H9 (cell line): ENCODE results near the gene CCDC138. TPM values are rescaled to one million over a fixed set of nuclear protein-coding genes. Genes with fewer than 3 reads are reported as not detected.

Experiments
- DNase-seq: peaks from one replicate; pipeline ENCODE4 v3.0.0-alpha.2; 2017
- H2AFZ ChIP-seq: one replicate; pipeline ENCODE4 v1.6.1; 2013; ENCODE audit warnings: mild to moderate bottlenecking, low read length, control low read depth, moderate library complexity
- H2AK5ac ChIP-seq: 2 replicates; pipeline ENCODE4 v1.6.1; 2013; ENCODE audit warnings: low read length, control low read depth, mixed read lengths; ENCODE audit not compliant: insufficient read length
- H2BK120ac ChIP-seq: one replicate; pipeline ENCODE4 v1.6.1; 2013; ENCODE audit warnings: low read depth, mild to moderate bottlenecking, low read length, control low read depth, inconsistent platforms; ENCODE audit not compliant: poor library complexity, severe bottlenecking
- H2BK12ac ChIP-seq: 2 replicates; pipeline ENCODE4 v1.6.1; 2013; ENCODE audit warnings: low read length, control low read depth, mixed read lengths, low read depth; ENCODE audit not compliant: insufficient read length
- H2BK15ac ChIP-seq: 2 replicates; pipeline ENCODE4 v1.6.1; 2013; ENCODE audit warnings: low read depth, low read length, control low read depth
- H2BK20ac ChIP-seq: one replicate; pipeline ENCODE4 v1.6.1; 2013; ENCODE audit warnings: low read depth, mild to moderate bottlenecking, low read length, control low read depth, inconsistent platforms; ENCODE audit not compliant: poor library complexity, severe bottlenecking
- H2BK5ac ChIP-seq: 2 replicates; pipeline ENCODE4 v1.6.1; 2013; ENCODE audit warnings: low read length, control low read depth, mixed read lengths; ENCODE audit not compliant: insufficient read length
- H3K14ac ChIP-seq: 2 replicates; pipeline ENCODE4 v1.6.1; 2013; ENCODE audit warnings: low read length, control low read depth; ENCODE audit not compliant: insufficient read depth
- H3K18ac ChIP-seq: 2 replicates; pipeline ENCODE4 v1.6.1; 2013; ENCODE audit warnings: low read depth, mild to moderate bottlenecking, mixed read lengths, low read length, control low read depth; ENCODE audit not compliant: insufficient read length
- H3K23ac ChIP-seq: 2 replicates; pipeline ENCODE4 v1.6.1; 2013; ENCODE audit warnings: low read length, control low read depth, mixed read lengths, low read depth; ENCODE audit not compliant: insufficient read length
- H3K23me2 ChIP-seq: 2 replicates; pipeline ENCODE4 v1.6.1; 2013; ENCODE audit warnings: low read depth, mild to moderate bottlenecking, mixed read lengths, low read length, control low read depth; ENCODE audit not compliant: insufficient read length, poor library complexity, severe bottlenecking
- H3K27ac ChIP-seq: 2 replicates; pipeline ENCODE4 v1.5.1; 2013; ENCODE audit warnings: low read length, control low read depth, mixed read lengths, low read depth; ENCODE audit not compliant: insufficient read length
- H3K27me3 ChIP-seq: 2 replicates; pipeline ENCODE4 v1.6.1; 2013; ENCODE audit warnings: low read length, control low read depth, inconsistent platforms; ENCODE audit not compliant: insufficient read depth
- H3K4ac ChIP-seq: 2 replicates; pipeline ENCODE4 v1.6.1; 2013; ENCODE audit warnings: low read depth, mild to moderate bottlenecking, control low read depth, inconsistent platforms, low read length, moderate library complexity
- H3K4me1 ChIP-seq: 2 replicates; pipeline ENCODE4 v1.6.1; 2013; ENCODE audit warnings: low read length, control low read depth, inconsistent platforms; ENCODE audit not compliant: insufficient read depth
- H3K4me2 ChIP-seq: 2 replicates; pipeline ENCODE4 v1.6.1; 2013; ENCODE audit warnings: low read length, control low read depth, mixed read lengths; ENCODE audit not compliant: insufficient read length, insufficient read depth
- H3K56ac ChIP-seq: 2 replicates; pipeline ENCODE4 v1.6.1; 2013; ENCODE audit warnings: low read depth, mild to moderate bottlenecking, mixed read lengths, low read length, control low read depth; ENCODE audit not compliant: insufficient read length
- H3K79me1 ChIP-seq: 2 replicates; pipeline ENCODE4 v1.6.1; 2013; ENCODE audit warnings: low read depth, mild to moderate bottlenecking, moderate library complexity, low read length, control low read depth, inconsistent platforms; ENCODE audit not compliant: insufficient read depth, poor library complexity, severe bottlenecking
- H3K79me2 ChIP-seq: 2 replicates; pipeline ENCODE4 v1.6.1; 2013; ENCODE audit warnings: low read length, control low read depth, inconsistent platforms; ENCODE audit not compliant: insufficient read depth
- H3K9ac ChIP-seq: 2 replicates; pipeline ENCODE4 v1.6.1; 2013; ENCODE audit warnings: low read length, control low read depth, mixed read lengths; ENCODE audit not compliant: insufficient read length; ENCODE audit errors: extremely low read depth
- H3K9me3 ChIP-seq: one replicate; pipeline ENCODE4 v1.6.1; 2013; ENCODE audit warnings: low read depth, low read length, inconsistent platforms; ENCODE audit not compliant: control insufficient read depth
- H3T11ph ChIP-seq: one replicate; pipeline ENCODE4 v1.6.1; 2013; ENCODE audit warnings: mild to moderate bottlenecking, low read length, control low read depth, inconsistent platforms
- H4K20me1 ChIP-seq: one replicate; pipeline ENCODE4 v1.6.1; 2013; ENCODE audit not compliant: control insufficient read depth, insufficient read length, insufficient read depth
- H4K5ac ChIP-seq: 2 replicates; pipeline ENCODE4 v1.6.1; 2013; ENCODE audit warnings: low read depth, mild to moderate bottlenecking, mixed read lengths, low read length, control low read depth; ENCODE audit not compliant: insufficient read length
- H4K8ac ChIP-seq: replicated peaks from 2 replicates; pipeline ENCODE4 v1.6.1; 2013; ENCODE audit warnings: low read length, control low read depth, mixed read lengths, low read depth; ENCODE audit not compliant: insufficient read length
- H4K91ac ChIP-seq: 2 replicates; pipeline ENCODE4 v1.6.1; 2013; ENCODE audit warnings: low read depth, mild to moderate bottlenecking, moderate library complexity, mixed read lengths, low read length, control low read depth; ENCODE audit not compliant: insufficient read length
- H3K27ac Mint-ChIP-seq, 3 experiments: 2 replicates in 2 of 3; 3 replicates in 1 of 3; pipeline ENCODE4 v1.8.0; 2020 to 2021; ENCODE audit warnings: mixed read lengths in 3 of 3, mild to moderate bottlenecking in 1 of 3, moderate library complexity in 1 of 3
- H3K27me3 Mint-ChIP-seq: 2 replicates; pipeline ENCODE4 v1.8.0; 2021; ENCODE audit warnings: low read depth, mild to moderate bottlenecking, moderate library complexity, mixed read lengths
- H3K36me3 Mint-ChIP-seq, 3 experiments: 2 replicates in 2 of 3; 3 replicates in 1 of 3; pipeline ENCODE4 v1.8.0; 2020 to 2021; ENCODE audit warnings: low read depth in 3 of 3, mixed read lengths in 3 of 3; ENCODE audit not compliant: insufficient read depth in 1 of 3
- H3K4me1 Mint-ChIP-seq, 2 experiments: 2 replicates each; pipeline ENCODE4 v1.8.0; 2020; ENCODE audit warnings: mixed read lengths in 2 of 2
- H3K4me3 Mint-ChIP-seq, 2 experiments: 2 replicates in 1 of 2; 3 replicates in 1 of 2; pipeline ENCODE4 v1.8.0; 2020 to 2021; ENCODE audit warnings: mild to moderate bottlenecking in 2 of 2, mixed read lengths in 2 of 2, moderate library complexity in 1 of 2
- H3K9me3 Mint-ChIP-seq, 2 experiments: 2 replicates in 1 of 2; 3 replicates in 1 of 2; pipeline ENCODE4 v1.8.0; 2020; ENCODE audit warnings: mild to moderate bottlenecking in 2 of 2, mixed read lengths in 2 of 2, moderate library complexity in 1 of 2
- WGBS: extraction: QIAGEN DNeasy Blood & Tissue Kit; methylation state at CpG from one replicate; pipeline ENCODE4 v1.1.7; 2013; ENCODE audit warnings: missing lambda C conversion rate, low lambda C conversion rate, mixed read lengths; ENCODE audit not compliant: insufficient read length; ENCODE audit errors: extremely low coverage; 5-methylcytosine and 5-hydroxymethylcytosine counted together
- total RNA-seq: library from RNA; stranded (reverse); gene quantifications from 2 replicates; pipeline ENCODE4 v1.2.1, GENCODE V29; 2021
- TF ChIP-seq, protein P1 (sequence below): fragments of 200-600 bp; sonication (generic); conservative IDR thresholded peaks from 3 replicates; pipeline ENCODE4 v1.8.0; 2021; ENCODE audit warnings: antibody characterized with exemption, mild to moderate bottlenecking

Gene CCDC138
- total RNA-seq, 1 experiment from 2014 or later, result 32.7 TPM

DNA sequence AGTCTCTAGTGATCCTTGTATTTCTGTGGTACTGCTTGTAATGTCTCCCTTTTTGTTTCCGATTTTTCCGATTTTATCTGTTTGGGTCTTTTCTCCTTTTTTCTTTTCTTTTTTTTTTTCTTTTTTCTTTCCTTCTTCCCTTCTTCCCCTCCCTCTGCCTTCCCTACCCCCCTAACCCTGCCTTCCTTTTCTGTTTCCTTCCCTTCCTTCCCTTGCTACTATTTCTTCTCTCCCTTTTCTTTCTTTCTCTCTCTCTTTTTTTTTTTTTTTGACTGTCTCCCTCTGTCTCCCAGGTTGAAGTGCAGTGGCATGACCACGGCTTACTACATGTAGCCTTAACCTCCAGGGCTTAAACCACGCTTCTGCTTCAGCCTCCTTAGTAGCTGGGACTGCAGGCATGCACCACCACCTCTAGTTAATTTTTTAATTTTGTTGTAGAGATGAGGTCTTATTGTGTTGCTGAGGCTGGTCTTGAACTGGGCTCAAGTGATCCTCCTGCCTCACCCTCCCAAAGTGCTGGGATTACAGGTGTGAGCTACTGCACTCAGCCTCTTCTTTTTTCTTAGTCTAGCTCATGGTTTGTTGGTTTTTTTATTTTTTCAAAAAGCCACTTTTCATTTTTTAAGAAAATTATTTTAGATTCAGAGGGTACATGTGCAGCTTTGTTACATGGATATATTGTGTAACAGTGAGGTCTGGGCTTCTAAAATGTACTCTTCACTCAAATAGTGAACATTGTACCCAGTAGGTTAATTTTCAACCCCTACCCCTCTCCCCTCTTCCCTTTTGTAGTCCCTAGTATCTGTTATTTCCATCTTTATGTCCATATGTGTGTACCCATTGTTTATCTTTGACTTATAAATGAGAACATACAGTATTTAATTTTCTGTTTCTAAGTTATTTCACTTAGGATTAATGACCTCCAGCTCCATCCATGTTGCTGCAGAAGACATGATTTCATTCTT, 24.7 kb downstream of the CCDC138 start:
- Histone ChIP-seq H4K5ac (no peak overlapping the region), H3K9ac (no peak overlapping the region), H3K79me2 (no peaks in the 10 kb centered on the region; the same call in 1 of the 2 replicates), H3K79me1 (no peaks in the 10 kb centered on the region), H4K20me1 (no peaks in the 10 kb centered on the region), H3K56ac (no peak overlapping the region), H2BK15ac (no peak overlapping the region), H4K91ac (no peak overlapping the region), H3K4ac (no peak overlapping the region), H3K23me2 (no peaks in the 10 kb centered on the region), H3K27me3 (no peaks in the 10 kb centered on the region), H3K4me1 (no peaks in the 10 kb centered on the region), H2BK120ac (no peak overlapping the region), H2AK5ac (no peak overlapping the region), H2BK5ac (no peak overlapping the region), H3K23ac (no peak overlapping the region), H3K27ac (no peak overlapping the region), H3K18ac (no peak overlapping the region), H3K4me2 (no peak overlapping the region), H3T11ph (no peak overlapping the region), H3K9me3 (no peaks in the 10 kb centered on the region), H2AFZ (no peak overlapping the region), H2BK12ac (no peak overlapping the region), H4K8ac (no peak overlapping the region), H2BK20ac (no peak overlapping the region), H3K14ac (no peak overlapping the region)
- no peaks in the 10 kb centered on the region for H3K27me3 Mint-ChIP-seq
- no CpG with 5 or more reads among the region's 4 CpGs for WGBS
- H3K9me3 Mint-ChIP-seq, result peaks cover 24 to 27% of the 10 kb centered on the region in 2 experiments
- no peak overlapping the region for H3K4me3 Mint-ChIP-seq
- DNase-seq, result no peak
- H3K36me3 Mint-ChIP-seq, result peaks cover 55 to 65% (median 61%) of the 10 kb centered on the region in 3 experiments
- H3K4me1 Mint-ChIP-seq, result no peaks in the 10 kb centered on the region
- TF ChIP-seq, protein P1, sequence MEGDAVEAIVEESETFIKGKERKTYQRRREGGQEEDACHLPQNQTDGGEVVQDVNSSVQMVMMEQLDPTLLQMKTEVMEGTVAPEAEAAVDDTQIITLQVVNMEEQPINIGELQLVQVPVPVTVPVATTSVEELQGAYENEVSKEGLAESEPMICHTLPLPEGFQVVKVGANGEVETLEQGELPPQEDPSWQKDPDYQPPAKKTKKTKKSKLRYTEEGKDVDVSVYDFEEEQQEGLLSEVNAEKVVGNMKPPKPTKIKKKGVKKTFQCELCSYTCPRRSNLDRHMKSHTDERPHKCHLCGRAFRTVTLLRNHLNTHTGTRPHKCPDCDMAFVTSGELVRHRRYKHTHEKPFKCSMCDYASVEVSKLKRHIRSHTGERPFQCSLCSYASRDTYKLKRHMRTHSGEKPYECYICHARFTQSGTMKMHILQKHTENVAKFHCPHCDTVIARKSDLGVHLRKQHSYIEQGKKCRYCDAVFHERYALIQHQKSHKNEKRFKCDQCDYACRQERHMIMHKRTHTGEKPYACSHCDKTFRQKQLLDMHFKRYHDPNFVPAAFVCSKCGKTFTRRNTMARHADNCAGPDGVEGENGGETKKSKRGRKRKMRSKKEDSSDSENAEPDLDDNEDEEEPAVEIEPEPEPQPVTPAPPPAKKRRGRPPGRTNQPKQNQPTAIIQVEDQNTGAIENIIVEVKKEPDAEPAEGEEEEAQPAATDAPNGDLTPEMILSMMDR, result no peak
- H3K27ac Mint-ChIP-seq, result peak overlapping the region in 1 of 3 experiments; percentile 32; a peak in 2 of 7 replicates
